Lower leg skin (tissue), 3 donors: ENCODE results near the gene SULF2.

ENCODE experiments used
- CTCF ChIP-seq, 3 donors: fragments of 450-650 bp; IDR thresholded peaks; one replicate each; pipeline ENCODE4 v1.5.1; 2016; ENCODE audit warnings: antibody characterized with exemption in 3 of 3, mild to moderate bottlenecking in 3 of 3, moderate library complexity in 2 of 3
- POLR2A ChIP-seq, 2 donors: fragments of 450-650 bp; IDR thresholded peaks; one replicate each; pipeline ENCODE4 v1.6.1; 2016 to 2017; ENCODE audit warnings: antibody characterized with exemption in 2 of 2, mild to moderate bottlenecking in 1 of 2, moderate library complexity in 1 of 2

GRCh38 chr20:47729472-47729871 is 55.8 kb downstream of the SULF2 start:
- no peak for TF ChIP-seq CTCF (IDR thresholded peaks at IDR 0.05)
- TF ChIP-seq POLR2A (IDR thresholded peaks at IDR 0.05) = no peak
